Right lobe of liver (tissue), 4 donors: Measurements from ENCODE around the gene CS.
"Not testable (repeated sequence)": the region's sequence is repeated elsewhere in the genome, so short reads cannot be mapped to it uniquely, and the experiment has no call there.

ENCODE experiments used
- POLR2A ChIP-seq: fragments of 450-650 bp; IDR thresholded peaks from one replicate; pipeline ENCODE4 v1.6.1; 2017; ENCODE audit warnings: antibody characterized with exemption, mild to moderate bottlenecking
- TF ChIP-seq, protein P1 (sequence below), 4 donors: fragments of 200-600 bp in 3 of 4; fragments of 450-650 bp in 1 of 4; IDR thresholded peaks; one replicate each; pipeline versions ENCODE4 v1.5.1 to v1.8.0; 2016 to 2022; ENCODE audit warnings: antibody characterized with exemption in 4 of 4, mild to moderate bottlenecking in 2 of 4
- donor health status: DM: no; HTN: no; CAD: no.
- donor health status: DM: no; HTN: no; CAD: no.
- donor health status: DM: no; HTN: yes; CAD: no.

GRCh38 chr12:56272468-56272867 is 27.7 kb downstream of the CS start:
- TF ChIP-seq, protein P1, sequence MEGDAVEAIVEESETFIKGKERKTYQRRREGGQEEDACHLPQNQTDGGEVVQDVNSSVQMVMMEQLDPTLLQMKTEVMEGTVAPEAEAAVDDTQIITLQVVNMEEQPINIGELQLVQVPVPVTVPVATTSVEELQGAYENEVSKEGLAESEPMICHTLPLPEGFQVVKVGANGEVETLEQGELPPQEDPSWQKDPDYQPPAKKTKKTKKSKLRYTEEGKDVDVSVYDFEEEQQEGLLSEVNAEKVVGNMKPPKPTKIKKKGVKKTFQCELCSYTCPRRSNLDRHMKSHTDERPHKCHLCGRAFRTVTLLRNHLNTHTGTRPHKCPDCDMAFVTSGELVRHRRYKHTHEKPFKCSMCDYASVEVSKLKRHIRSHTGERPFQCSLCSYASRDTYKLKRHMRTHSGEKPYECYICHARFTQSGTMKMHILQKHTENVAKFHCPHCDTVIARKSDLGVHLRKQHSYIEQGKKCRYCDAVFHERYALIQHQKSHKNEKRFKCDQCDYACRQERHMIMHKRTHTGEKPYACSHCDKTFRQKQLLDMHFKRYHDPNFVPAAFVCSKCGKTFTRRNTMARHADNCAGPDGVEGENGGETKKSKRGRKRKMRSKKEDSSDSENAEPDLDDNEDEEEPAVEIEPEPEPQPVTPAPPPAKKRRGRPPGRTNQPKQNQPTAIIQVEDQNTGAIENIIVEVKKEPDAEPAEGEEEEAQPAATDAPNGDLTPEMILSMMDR (IDR thresholded peaks at IDR 0.05) = not testable (repeated sequence)
- TF ChIP-seq POLR2A = not testable (repeated sequence)
